Neural cell (in vitro differentiated cells): ENCODE results near the gene SUGCT.

ENCODE experiments used
- CTCF ChIP-seq: fragments of 450-650 bp; IDR thresholded peaks from 2 replicates; pipeline ENCODE4 v1.5.1; 2014; ENCODE audit warnings: antibody characterized with exemption, mild to moderate bottlenecking, moderate library complexity; ENCODE audit not compliant: poor library complexity, severe bottlenecking
- RAD21 ChIP-seq: fragments of 450-650 bp; conservative IDR thresholded peaks from 2 replicates; pipeline ENCODE4 v1.6.1; 2014; ENCODE audit warnings: antibody characterized with exemption, mild to moderate bottlenecking, moderate library complexity

GRCh38 chr7:40403703-40404476 lies 269.1 kb downstream of the SUGCT start:
- no peak for TF ChIP-seq CTCF
- TF ChIP-seq RAD21, result no peak
